PC-9 (cell line): ENCODE data around the gene DLGAP1. TPM values are rescaled to one million over a fixed set of nuclear protein-coding genes. Genes with fewer than 3 reads are reported as not detected.

Experiments
- BruUV-seq: library from RNA; stranded (reverse); fragments of 400-500 nt; replicated peaks from 2 replicates; lab custom pipeline; 2021; lab: Mats Ljungman, UMichigan
- CTCF ChIA-PET: fragments of 300-600 bp; sonication (Branson Sonifier 250); formaldehyde crosslinking; loops from one replicate; lab custom pipeline; 2022; ENCODE audit warnings: antibody characterized with exemption; lab: Charles Lee
- POLR2A ChIA-PET: fragments of 300-600 bp; sonication (Branson Sonifier 250); formaldehyde crosslinking; loops from one replicate; lab custom pipeline; 2022; ENCODE audit warnings: antibody characterized with exemption; ENCODE audit not compliant: unreplicated experiment; lab: Charles Lee
- DNase-seq, 2 experiments: peaks; one replicate each; pipeline versions ENCODE4 v3.0.0 to v3.0.0-alpha.2; 2015 to 2022; ENCODE audit warnings: mixed read lengths in 1 of 2
- H2AFZ ChIP-seq: fragments of 200-600 bp; sonication (generic); 2 replicates; pipeline ENCODE4 v1.8.1; 2017; ENCODE audit warnings: antibody characterized with exemption
- H3F3A ChIP-seq: fragments of 200-600 bp; sonication (generic); 2 replicates; pipeline ENCODE4 v1.8.1; 2017; ENCODE audit warnings: antibody characterized with exemption, mild to moderate bottlenecking, low read depth; ENCODE audit not compliant: insufficient read depth
- H3K27ac ChIP-seq: fragments of 200-600 bp; sonication (generic); 2 replicates; pipeline ENCODE4 v1.6.1; 2016; ENCODE audit warnings: mixed run types
- H3K27me3 ChIP-seq: fragments of 200-600 bp; sonication (generic); 2 replicates; pipeline ENCODE4 v1.6.1; 2016; ENCODE audit warnings: low read depth, mixed run types; ENCODE audit not compliant: insufficient read depth
- H3K36me3 ChIP-seq: fragments of 200-600 bp; sonication (generic); 2 replicates; pipeline ENCODE4 v1.6.1; 2016; ENCODE audit warnings: low read depth, mixed run types
- H3K4me1 ChIP-seq: fragments of 200-600 bp; sonication (generic); replicated peaks from 2 replicates; pipeline ENCODE4 v1.6.1; 2016; ENCODE audit warnings: mixed run types; ENCODE audit not compliant: insufficient read depth
- H3K4me2 ChIP-seq: fragments of 200-600 bp; sonication (generic); 2 replicates; pipeline ENCODE4 v1.6.1; 2017; ENCODE audit warnings: mixed run types
- H3K4me3 ChIP-seq: fragments of 200-600 bp; sonication (generic); 2 replicates; pipeline ENCODE4 v1.6.1; 2016; ENCODE audit warnings: mixed run types
- H3K79me2 ChIP-seq: fragments of 200-600 bp; sonication (generic); 2 replicates; pipeline ENCODE4 v1.6.1; 2017; ENCODE audit warnings: low read depth, mixed run types
- H3K9me2 ChIP-seq: fragments of 200-600 bp; sonication (generic); 2 replicates; pipeline ENCODE4 v1.8.1; 2017; ENCODE audit warnings: mild to moderate bottlenecking; ENCODE audit not compliant: insufficient read depth
- H3K9me3 ChIP-seq: fragments of 200-600 bp; sonication (generic); 2 replicates; pipeline ENCODE4 v1.8.1; 2016; ENCODE audit warnings: low read depth; ENCODE audit not compliant: insufficient read depth
- H4K20me1 ChIP-seq: fragments of 200-600 bp; sonication (generic); 2 replicates; pipeline ENCODE4 v1.8.1; 2017; ENCODE audit not compliant: insufficient read depth
- CTCF ChIP-seq: fragments of 200-600 bp; sonication (generic); conservative IDR thresholded peaks from 2 replicates; pipeline ENCODE4 v1.6.1; 2017; ENCODE audit warnings: mixed run types, antibody characterized with exemption, mild to moderate bottlenecking, moderate library complexity
- EZH2 ChIP-seq: fragments of 200-600 bp; sonication (generic); IDR thresholded peaks from 2 replicates; pipeline ENCODE4 v1.8.0; 2017; ENCODE audit warnings: antibody characterized with exemption, low read depth
- intact Hi-C: fragments of 100-400 bp; cut with micrococcal nuclease; formaldehyde crosslinking; loops from one replicate; pipeline ENCODE4 v1.10.0; 2022; ENCODE audit not compliant: unreplicated experiment
- total RNA-seq: library from RNA; stranded (reverse); gene quantifications from 2 replicates; pipeline ENCODE4 v1.2.3, GENCODE V29; 2021

DLGAP1 gene
- total RNA-seq, 1 experiment from 2014 or later = not detected

- intact Hi-C loops = no loop called here
- ChIA-PET POLR2A (no interaction called here), CTCF (no interaction called here)
- no peaks in the 10 kb centered on the region; the same call in 1 of the 2 replicates for H3F3A ChIP-seq
- no peaks in the 10 kb centered on the region for H3K4me1 ChIP-seq
- H3K27me3 ChIP-seq = no peaks in the 10 kb centered on the region
- BruUV-seq = no TSS peak
- TF ChIP-seq CTCF (no peak), EZH2 (no peak)
- no peaks in the 10 kb centered on the region for H3K79me2 ChIP-seq
- no peaks in the 10 kb centered on the region for H3K9me2 ChIP-seq
- no peaks in the 10 kb centered on the region for H4K20me1 ChIP-seq
- H3K4me2 ChIP-seq = no peak overlapping the region
- H3K4me3 ChIP-seq = no peak overlapping the region
- no peak overlapping the region for H3K27ac ChIP-seq
- DNase-seq = no peak
- H3K9me3 ChIP-seq = no peaks in the 10 kb centered on the region
- no peaks in the 10 kb centered on the region for H3K36me3 ChIP-seq
- H2AFZ ChIP-seq = no peak overlapping the region
These were observed 965.6 kb downstream of the DLGAP1 start for GRCh38 chr18:3489462-3489861.

- H3K79me2 ChIP-seq = no peaks in the 10 kb centered on the region
- intact Hi-C loops = no loop called here
- H2AFZ ChIP-seq = no peak overlapping the region
- H3K4me3 ChIP-seq = no peak overlapping the region
- H4K20me1 ChIP-seq = no peaks in the 10 kb centered on the region
- CTCF ChIA-PET = interaction anchor here (0.6 kb wide), 1 partner anchor 1033 kb away, joined by 3 read pairs; no protein-coding TSS in a partner anchor
- POLR2A ChIA-PET = no interaction called here
- H3K9me3 ChIP-seq = no peaks in the 10 kb centered on the region
- no peak overlapping the region for H3K4me2 ChIP-seq
- BruUV-seq = no TSS peak
- H3K36me3 ChIP-seq = no peaks in the 10 kb centered on the region
- no peaks in the 10 kb centered on the region for H3K4me1 ChIP-seq
- no peak overlapping the region for H3K27ac ChIP-seq
- no peak for TF ChIP-seq EZH2
- no peak for TF ChIP-seq CTCF
- DNase-seq = no peak
- H3K9me2 ChIP-seq = no peaks in the 10 kb centered on the region
- H3K27me3 ChIP-seq = no peaks in the 10 kb centered on the region
- no peaks in the 10 kb centered on the region; the same call in 1 of the 2 replicates for H3F3A ChIP-seq
These were observed 968.6 kb downstream of the DLGAP1 start for GRCh38 chr18:3486512-3486911.

- no peak overlapping the region for H3K27ac ChIP-seq
- no peaks in the 10 kb centered on the region for H3K27me3 ChIP-seq
- POLR2A ChIA-PET = interaction anchor here (0.8 kb wide), 1 partner anchor 98 kb away, joined by 36 read pairs; no protein-coding TSS in a partner anchor
- intact Hi-C loops = no loop called here
- no peaks in the 10 kb centered on the region for H3K79me2 ChIP-seq
- H3K4me3 ChIP-seq = no peak overlapping the region
- H4K20me1 ChIP-seq = no peaks in the 10 kb centered on the region
- no peaks in the 10 kb centered on the region for H3K36me3 ChIP-seq
- TF ChIP-seq EZH2 (no peak), CTCF (no peak)
- H3K9me3 ChIP-seq = no peaks in the 10 kb centered on the region
- no peak overlapping the region for H2AFZ ChIP-seq
- H3K9me2 ChIP-seq = no peaks in the 10 kb centered on the region
- DNase-seq = no peak
- no peaks in the 10 kb centered on the region for H3K4me1 ChIP-seq
- CTCF ChIA-PET = no interaction called here
- no TSS peak for BruUV-seq
- H3K4me2 ChIP-seq = no peak overlapping the region
- no peaks in the 10 kb centered on the region; the same call in 1 of the 2 replicates for H3F3A ChIP-seq
These were observed 969.7 kb downstream of the DLGAP1 start for GRCh38 chr18:3485153-3486149.
